CD4-positive, alpha-beta T cell (primary cell): ENCODE data around the gene LPP. TPM values are rescaled to one million over a fixed set of nuclear protein-coding genes. Genes with fewer than 3 reads are reported as not detected.

ENCODE experiments used
- ATAC-seq: fragments of 200-7000 bp; cut with Tn5 transposase; one replicate; pipeline ENCODE4 v1.10.0; 2022; ENCODE audit warnings: mild to moderate bottlenecking; ENCODE audit not compliant: poor library complexity
- CTCF ChIA-PET: fragments of 350-600 bp; sonication (Branson Sonifier 250); formaldehyde crosslinking; loops from one replicate; lab custom pipeline; 2021; ENCODE audit warnings: antibody characterized with exemption, inconsistent platforms; lab: Charles Lee
- POLR2A ChIA-PET: fragments of 350-600 bp; sonication (Branson Sonifier 250); formaldehyde crosslinking; loops from one replicate; lab custom pipeline; 2021; ENCODE audit warnings: antibody characterized with exemption, inconsistent platforms; lab: Charles Lee
- DNase-seq, 14 experiments: peaks; one replicate each; pipeline ENCODE4 v3.0.0-alpha.2; 2013 to 2020; ENCODE audit warnings: mixed read lengths in 2 of 14
- H3K27ac ChIP-seq, 2 donors: one replicate each; pipeline versions ENCODE4 v1.5.1 to v1.7.0; 2013; ENCODE audit warnings: low read length in 2 of 2, low read depth in 1 of 2, mild to moderate bottlenecking in 1 of 2
- H3K27me3 ChIP-seq, 2 experiments: 1 replicate in 1 of 2; 2 replicates in 1 of 2; pipeline versions ENCODE4 v1.6.1 to v1.7.0; 2013; ENCODE audit warnings: low read length in 2 of 2, control low read depth in 1 of 2, mild to moderate bottlenecking in 1 of 2, moderate library complexity in 1 of 2; ENCODE audit not compliant: insufficient read depth in 2 of 2, control insufficient read depth in 1 of 2
- H3K36me3 ChIP-seq: one replicate; pipeline ENCODE4 v1.6.1; 2013; ENCODE audit warnings: low read length, control low read depth; ENCODE audit not compliant: insufficient read depth
- H3K4me1 ChIP-seq: one replicate; pipeline ENCODE4 v1.6.1; 2013; ENCODE audit warnings: low read length, control low read depth; ENCODE audit not compliant: insufficient read depth
- H3K4me3 ChIP-seq: one replicate; pipeline ENCODE4 v1.5.1; 2013; ENCODE audit warnings: mild to moderate bottlenecking, low read length, moderate library complexity
- H3K9me3 ChIP-seq, 2 experiments: 1 replicate in 1 of 2; 2 replicates in 1 of 2; pipeline versions ENCODE4 v1.6.1 to v1.7.0; 2013; ENCODE audit warnings: low read length in 2 of 2, mild to moderate bottlenecking in 2 of 2, control low read depth in 1 of 2, moderate library complexity in 1 of 2; ENCODE audit not compliant: control insufficient read depth in 1 of 2, insufficient read depth in 1 of 2
- H3K27ac Mint-ChIP-seq: one replicate; pipeline ENCODE4 v1.8.0; 2020; ENCODE audit warnings: mixed read lengths
- H3K27me3 Mint-ChIP-seq: one replicate; pipeline ENCODE4 v1.8.0; 2021; ENCODE audit warnings: mixed read lengths
- H3K36me3 Mint-ChIP-seq: one replicate; pipeline ENCODE4 v1.8.0; 2021; ENCODE audit warnings: low read depth, mixed read lengths
- H3K4me1 Mint-ChIP-seq: one replicate; pipeline ENCODE4 v1.8.0; 2021; ENCODE audit warnings: low read depth, mixed read lengths
- H3K4me3 Mint-ChIP-seq: one replicate; pipeline ENCODE4 v1.8.0; 2020; ENCODE audit warnings: mild to moderate bottlenecking, mixed read lengths
- H3K9me3 Mint-ChIP-seq: one replicate; pipeline ENCODE4 v1.8.0; 2020; ENCODE audit warnings: mixed read lengths
- CTCF ChIP-seq: fragments of 200-600 bp; IDR thresholded peaks from one replicate; pipeline ENCODE4 v1.8.0; 2022; ENCODE audit warnings: antibody characterized with exemption, mild to moderate bottlenecking
- intact Hi-C, 2 experiments: fragments of 100-400 bp; cut with DNase I in 1 of 2; cut with micrococcal nuclease in 1 of 2; formaldehyde crosslinking; loops; one replicate each; pipeline versions ENCODE4 v1.15.1 to v1.9.0; 2023 to 2025; cut with DNase I, micrococcal nuclease
- total RNA-seq, 174 experiments: library from RNA in 2 of 174; stranded (reverse) in 2 of 174; gene quantifications; one replicate each; pipeline ENCODE4 v1.2.3 and lab custom pipeline; 2021 to 2026

The LPP gene
- total RNA-seq, 2 experiments from 2014 or later: 45.6 to 45.9 TPM

DNA sequence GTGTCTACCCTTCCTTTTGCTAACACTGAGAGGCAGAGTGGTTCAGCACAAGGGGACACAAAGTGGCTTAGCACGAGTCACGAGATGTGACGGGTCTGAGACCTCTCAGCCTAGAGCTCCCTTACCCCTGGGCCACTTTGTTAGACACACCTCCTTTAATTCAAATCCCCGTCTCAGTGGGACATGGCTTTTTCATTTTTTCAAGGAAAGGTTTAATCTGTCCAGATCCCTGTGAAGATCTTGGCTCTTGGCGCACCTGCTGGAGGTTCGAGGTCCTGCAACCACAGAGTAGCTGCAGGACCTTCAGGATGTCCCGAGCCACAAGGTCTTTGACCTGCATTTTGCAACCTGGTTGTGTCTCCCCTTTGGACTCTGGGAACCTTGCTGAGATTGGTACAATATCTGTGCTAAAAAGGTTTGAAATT, 52.0 kb downstream of the LPP start:
- Histone ChIP-seq H3K27ac (no peak overlapping the region), H3K4me3 (no peak overlapping the region), H3K4me1 (no peaks in the 10 kb centered on the region), H3K27me3 (no peaks in the 10 kb centered on the region), H3K36me3 (peaks cover 9% of the 10 kb centered on the region), H3K9me3 (no peaks in the 10 kb centered on the region)
- no peak for TF ChIP-seq CTCF
- CTCF ChIA-PET: no interaction called here
- POLR2A ChIA-PET: no interaction called here
- Mint-ChIP-seq H3K4me3 (no peak overlapping the region), H3K9me3 (no peaks in the 10 kb centered on the region), H3K27ac (no peak overlapping the region), H3K4me1 (peaks cover 11% of the 10 kb centered on the region), H3K27me3 (no peaks in the 10 kb centered on the region), H3K36me3 (peaks cover 24% of the 10 kb centered on the region)
- ATAC-seq (no peak), DNase-seq (no peak)
- intact Hi-C loops: no loop called here

DNA sequence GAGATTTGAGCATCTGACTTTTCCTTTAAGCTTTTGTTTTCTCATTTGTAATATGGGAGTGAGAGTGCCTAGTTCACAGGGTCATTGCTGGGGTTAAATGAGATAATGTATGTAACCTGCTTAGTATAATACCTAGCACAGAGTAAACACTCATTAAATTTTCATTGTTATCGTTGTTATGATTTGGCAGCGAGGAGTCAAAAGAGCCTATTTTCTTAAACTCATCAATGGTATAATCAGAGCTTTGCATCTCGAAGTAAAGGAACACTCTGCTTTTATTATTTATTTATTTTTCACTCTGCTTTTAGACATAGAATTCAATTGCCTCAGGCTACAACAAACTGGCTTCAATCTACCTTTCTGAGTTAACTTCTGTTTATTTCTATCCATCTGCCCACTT, 52.8 kb downstream of the LPP start:
- no peak overlapping the region for H3K27ac ChIP-seq
- Mint-ChIP-seq H3K27ac (no peak overlapping the region), H3K27me3 (no peaks in the 10 kb centered on the region), H3K4me3 (no peak overlapping the region), H3K4me1 (peaks cover 11% of the 10 kb centered on the region), H3K9me3 (no peaks in the 10 kb centered on the region), H3K36me3 (peaks cover 30% of the 10 kb centered on the region)
- no peak overlapping the region for H3K4me3 ChIP-seq
- TF ChIP-seq CTCF: no peak
- H3K9me3 ChIP-seq: no peaks in the 10 kb centered on the region
- H3K36me3 ChIP-seq: peaks cover 9% of the 10 kb centered on the region
- no peak for ATAC-seq
- no peaks in the 10 kb centered on the region for H3K4me1 ChIP-seq
- H3K27me3 ChIP-seq: no peaks in the 10 kb centered on the region
- ChIA-PET CTCF (interaction anchor here (0.7 kb wide), 2 partner anchors 111 to 174 kb away, joined by 3 read pairs; no protein-coding TSS in a partner anchor), POLR2A (no interaction called here)
- intact Hi-C loops: no loop called here
- no peak for DNase-seq

DNA sequence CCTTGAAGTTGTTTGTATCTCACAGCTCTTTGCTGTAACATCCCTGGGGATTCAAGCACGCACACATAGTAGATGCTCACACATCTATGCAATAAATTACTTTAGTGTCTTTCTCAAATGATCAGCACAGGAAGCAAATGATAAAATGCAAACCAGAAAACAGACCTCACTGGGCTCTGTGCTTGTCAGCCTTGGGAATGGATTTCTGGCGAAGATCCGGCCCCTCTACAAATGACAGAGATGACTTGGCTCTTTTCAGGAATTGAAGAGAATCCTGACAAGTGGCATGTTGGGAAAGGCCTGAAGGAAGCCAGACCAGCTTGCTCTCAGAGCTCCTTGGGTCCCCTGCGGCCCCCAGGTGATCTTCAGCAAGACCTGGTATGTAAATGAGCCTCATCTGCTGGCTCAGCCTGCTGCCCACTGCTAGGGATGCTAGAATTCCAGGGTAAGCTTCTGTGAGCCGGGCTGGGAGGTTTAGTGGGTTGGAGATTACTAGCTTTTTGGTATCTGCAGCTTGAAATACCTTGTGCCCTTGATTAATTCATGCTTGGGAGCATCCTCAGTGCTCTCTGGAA, 54.1 kb downstream of the LPP start:
- Histone ChIP-seq H3K27me3 (no peaks in the 10 kb centered on the region), H3K4me1 (no peaks in the 10 kb centered on the region), H3K27ac (no peak overlapping the region), H3K36me3 (peaks cover 9% of the 10 kb centered on the region), H3K4me3 (no peak overlapping the region), H3K9me3 (no peaks in the 10 kb centered on the region)
- TF ChIP-seq CTCF: no peak
- H3K27me3 Mint-ChIP-seq: no peaks in the 10 kb centered on the region
- H3K9me3 Mint-ChIP-seq: no peaks in the 10 kb centered on the region
- H3K4me1 Mint-ChIP-seq: peaks cover 7% of the 10 kb centered on the region
- no peak overlapping the region for H3K27ac Mint-ChIP-seq
- no peak for ATAC-seq
- ChIA-PET POLR2A (no interaction called here), CTCF (interaction anchor here (1.4 kb wide), 1 partner anchor 467 kb away, joined by 4 read pairs; no protein-coding TSS in a partner anchor)
- no peak for DNase-seq
- intact Hi-C loops: no loop called here
- peaks cover 34% of the 10 kb centered on the region for H3K36me3 Mint-ChIP-seq
- H3K4me3 Mint-ChIP-seq: no peak overlapping the region
